HG03520 (cell line): Measurements from ENCODE around the gene VSTM2A.
A peak's percentile ranks its signal among the peaks of the same experiment; 100 is the strongest.

ENCODE experiments used
- ATAC-seq: cut with Tn5 transposase; IDR thresholded peaks from one replicate; pipeline ENCODE4 v1.9.1; 2021; ENCODE audit warnings: mild to moderate bottlenecking, moderate library complexity; ENCODE audit not compliant: unreplicated experiment

The VSTM2A gene

DNA sequence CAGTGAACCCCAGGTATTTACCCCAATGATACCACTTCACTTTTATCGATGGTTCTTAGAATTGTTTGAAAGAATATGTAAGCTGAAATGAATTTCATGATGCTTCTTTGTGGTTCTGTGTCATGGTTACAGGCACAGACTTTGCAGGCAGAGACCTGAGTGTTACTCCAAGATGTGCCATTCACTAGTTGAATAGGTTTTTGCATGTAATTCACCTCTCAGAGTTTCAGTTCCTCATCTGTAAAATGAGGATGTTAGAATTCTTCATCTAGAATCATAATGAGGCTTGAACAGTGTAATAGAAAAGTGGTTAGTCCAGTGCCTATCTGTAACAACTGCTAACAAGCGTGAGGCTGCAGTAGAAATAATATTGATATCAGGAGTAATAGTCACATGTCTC, 54.6 kb downstream of the VSTM2A start:
- ATAC-seq = peak; percentile 99

DNA sequence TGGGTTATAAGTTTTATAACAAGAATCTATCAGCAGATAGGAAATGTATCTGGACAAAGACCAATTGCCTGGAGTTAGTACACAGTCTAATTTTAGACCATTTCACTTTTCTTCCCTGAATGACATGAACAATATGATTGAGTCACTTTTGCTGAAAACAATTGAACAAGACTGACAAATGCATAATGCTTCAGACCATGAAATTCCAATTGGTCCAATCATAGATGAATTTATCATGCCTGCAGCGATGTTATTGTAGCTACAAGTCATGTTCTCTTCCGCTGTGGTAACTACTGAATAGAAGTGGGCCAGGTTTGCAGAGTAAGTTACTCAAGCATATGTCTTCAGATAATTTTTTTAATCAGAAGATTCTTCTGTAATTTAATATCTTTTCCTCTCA, 73.4 kb downstream of the VSTM2A start:
- ATAC-seq = no peak
